WTC11 (cell line): ENCODE data around the gene CTIF. TPM values are rescaled to one million over a fixed set of nuclear protein-coding genes. Genes with fewer than 3 reads are reported as not detected.

Experiments used
- ATAC-seq: fragments of 200-7000 bp; cut with Tn5 transposase; 2 replicates; pipeline ENCODE4 v1.10.0; 2021; ENCODE audit warnings: mild to moderate bottlenecking, moderate library complexity
- CTCF ChIA-PET: fragments of 300-600 bp; sonication (Branson Sonifier 250); formaldehyde crosslinking; loops from one replicate; lab custom pipeline; 2021; ENCODE audit warnings: antibody characterized with exemption; lab: Charles Lee
- POLR2A ChIA-PET: fragments of 350-600 bp; sonication (Branson Sonifier 250); formaldehyde crosslinking; loops from one replicate; lab custom pipeline; 2021; ENCODE audit warnings: antibody characterized with exemption; lab: Charles Lee
- DNase-seq: peaks from one replicate; pipeline ENCODE4 v3.0.0; 2021; ENCODE audit warnings: low spot score
- H3K27ac Mint-ChIP-seq: 2 replicates; pipeline ENCODE4 v1.8.0; 2021; ENCODE audit warnings: mixed read lengths
- H3K27me3 Mint-ChIP-seq: 2 replicates; pipeline ENCODE4 v1.8.0; 2021; ENCODE audit warnings: low read depth, mild to moderate bottlenecking, moderate library complexity, mixed read lengths
- H3K36me3 Mint-ChIP-seq: 2 replicates; pipeline ENCODE4 v1.8.0; 2021; ENCODE audit warnings: mixed read lengths
- H3K4me1 Mint-ChIP-seq: 2 replicates; pipeline ENCODE4 v1.8.0; 2022; ENCODE audit warnings: mixed read lengths
- H3K4me3 Mint-ChIP-seq: 2 replicates; pipeline ENCODE4 v1.8.0; 2021; ENCODE audit warnings: mild to moderate bottlenecking, moderate library complexity, mixed read lengths
- H3K9me3 Mint-ChIP-seq: 2 replicates; pipeline ENCODE4 v1.8.0; 2021; ENCODE audit warnings: mixed read lengths
- ETV6 ChIP-seq: sonication (generic); formaldehyde crosslinking; IDR thresholded peaks from 2 replicates; pipeline ENCODE4 v1.8.1; 2022; ENCODE audit warnings: mild to moderate bottlenecking, missing genetic modification reagents
- IRF2 ChIP-seq: sonication (generic); formaldehyde crosslinking; IDR thresholded peaks from 2 replicates; pipeline ENCODE4 v1.8.0; 2022; ENCODE audit warnings: low read depth, missing genetic modification reagents, borderline replicate concordance
- JUN ChIP-seq: sonication (generic); formaldehyde crosslinking; IDR thresholded peaks from 2 replicates; pipeline ENCODE4 v1.8.0; 2023; ENCODE audit warnings: mild to moderate bottlenecking, missing genetic modification reagents
- MYBL2 ChIP-seq: sonication (generic); formaldehyde crosslinking; IDR thresholded peaks from 2 replicates; pipeline ENCODE4 v1.8.1; 2023; ENCODE audit warnings: mild to moderate bottlenecking, moderate library complexity, missing genetic modification reagents
- OVOL2 ChIP-seq: fragments of 250-450 bp; sonication (Bioruptor Pico); IDR thresholded peaks from 2 replicates; pipeline ENCODE4 v1.9.0; 2021; ENCODE audit warnings: mild to moderate bottlenecking, borderline replicate concordance
- RORB ChIP-seq: fragments of 250-450 bp; sonication (Bioruptor Pico); IDR thresholded peaks from 2 replicates; pipeline ENCODE4 v1.9.0; 2021; ENCODE audit warnings: mild to moderate bottlenecking
- SMAD3 ChIP-seq: sonication (generic); formaldehyde crosslinking; IDR thresholded peaks from 2 replicates; pipeline ENCODE4 v1.8.0; 2022; ENCODE audit warnings: missing genetic modification reagents, mild to moderate bottlenecking, borderline replicate concordance
- TEAD1 ChIP-seq: sonication (generic); formaldehyde crosslinking; IDR thresholded peaks from 2 replicates; pipeline ENCODE4 v1.8.0; 2022; ENCODE audit warnings: mild to moderate bottlenecking, missing genetic modification reagents
- TEAD4 ChIP-seq: sonication (generic); formaldehyde crosslinking; IDR thresholded peaks from 2 replicates; pipeline ENCODE4 v1.8.0; 2022; ENCODE audit warnings: mild to moderate bottlenecking, missing genetic modification reagents
- ZNF317 ChIP-seq: sonication (generic); formaldehyde crosslinking; IDR thresholded peaks from 2 replicates; pipeline ENCODE4 v1.8.1; 2023; ENCODE audit warnings: low read depth, mild to moderate bottlenecking, moderate library complexity, missing genetic modification reagents, borderline replicate concordance
- total RNA-seq: library from RNA; stranded (reverse); gene quantifications from 3 replicates; pipeline ENCODE4 v1.2.3, GENCODE V29; 2021
- TF ChIP-seq, protein P1 (sequence below): sonication (generic); formaldehyde crosslinking; IDR thresholded peaks from 2 replicates; pipeline ENCODE4 v1.8.0; 2022; ENCODE audit warnings: mild to moderate bottlenecking, missing genetic modification reagents
- TF ChIP-seq, protein P2 (sequence below): fragments of 200-600 bp; IDR thresholded peaks from 2 replicates; pipeline ENCODE4 v1.8.0; 2022; ENCODE audit warnings: antibody characterized with exemption
- TF ChIP-seq, protein P3 (sequence below): sonication (generic); formaldehyde crosslinking; IDR thresholded peaks from 2 replicates; pipeline ENCODE4 v1.8.1; 2022; ENCODE audit warnings: mild to moderate bottlenecking, missing genetic modification reagents, moderate library complexity, borderline replicate concordance
- TF ChIP-seq, protein P4 (sequence below): fragments of 250-450 bp; sonication (Bioruptor Pico); IDR thresholded peaks from 2 replicates; pipeline ENCODE4 v1.8.0; 2021; ENCODE audit warnings: mild to moderate bottlenecking
- TF ChIP-seq, protein P5 (sequence below): fragments of 250-450 bp; sonication (Bioruptor Pico); IDR thresholded peaks from 2 replicates; pipeline ENCODE4 v1.9.0; 2021; ENCODE audit warnings: moderate library complexity, mild to moderate bottlenecking, inconsistent platforms, borderline replicate concordance

The CTIF gene
- total RNA-seq, 1 experiment from 2014 or later: 28.5 TPM

DNA sequence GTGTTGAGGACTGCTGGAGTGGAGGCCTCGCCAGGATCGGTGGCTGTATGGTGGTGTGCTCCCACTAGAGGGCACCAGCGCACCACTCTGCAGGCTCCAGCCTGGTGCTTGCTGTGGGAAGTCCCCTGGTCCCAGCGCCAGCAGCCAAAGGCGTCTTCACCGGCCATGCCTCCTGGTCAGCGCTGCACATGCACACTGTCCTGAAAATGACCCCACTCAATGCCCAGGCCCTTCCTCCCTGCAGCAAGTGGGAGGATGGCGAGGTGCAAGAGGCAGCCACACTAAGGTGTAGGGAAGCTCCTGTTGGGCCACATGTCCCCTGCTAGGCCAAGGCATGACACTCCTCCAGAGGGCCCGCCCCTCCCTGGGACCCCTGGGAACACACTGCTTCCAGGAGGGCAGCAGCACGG is 136.5 kb downstream of the CTIF start:
- Mint-ChIP-seq H3K4me3 (no peak overlapping the region), H3K9me3 (peaks cover 12% of the 10 kb centered on the region), H3K4me1 (no peaks in the 10 kb centered on the region), H3K27me3 (no peaks in the 10 kb centered on the region), H3K36me3 (peaks cover 13% of the 10 kb centered on the region), H3K27ac (no peak overlapping the region)
- DNase-seq: peak; percentile 92
- no peak for TF ChIP-seq OVOL2 (CRISPR knock-in tag)
- TF ChIP-seq, protein P1, sequence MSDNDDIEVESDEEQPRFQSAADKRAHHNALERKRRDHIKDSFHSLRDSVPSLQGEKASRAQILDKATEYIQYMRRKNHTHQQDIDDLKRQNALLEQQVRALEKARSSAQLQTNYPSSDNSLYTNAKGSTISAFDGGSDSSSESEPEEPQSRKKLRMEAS: peak; percentile 60
- TF ChIP-seq, protein P2, sequence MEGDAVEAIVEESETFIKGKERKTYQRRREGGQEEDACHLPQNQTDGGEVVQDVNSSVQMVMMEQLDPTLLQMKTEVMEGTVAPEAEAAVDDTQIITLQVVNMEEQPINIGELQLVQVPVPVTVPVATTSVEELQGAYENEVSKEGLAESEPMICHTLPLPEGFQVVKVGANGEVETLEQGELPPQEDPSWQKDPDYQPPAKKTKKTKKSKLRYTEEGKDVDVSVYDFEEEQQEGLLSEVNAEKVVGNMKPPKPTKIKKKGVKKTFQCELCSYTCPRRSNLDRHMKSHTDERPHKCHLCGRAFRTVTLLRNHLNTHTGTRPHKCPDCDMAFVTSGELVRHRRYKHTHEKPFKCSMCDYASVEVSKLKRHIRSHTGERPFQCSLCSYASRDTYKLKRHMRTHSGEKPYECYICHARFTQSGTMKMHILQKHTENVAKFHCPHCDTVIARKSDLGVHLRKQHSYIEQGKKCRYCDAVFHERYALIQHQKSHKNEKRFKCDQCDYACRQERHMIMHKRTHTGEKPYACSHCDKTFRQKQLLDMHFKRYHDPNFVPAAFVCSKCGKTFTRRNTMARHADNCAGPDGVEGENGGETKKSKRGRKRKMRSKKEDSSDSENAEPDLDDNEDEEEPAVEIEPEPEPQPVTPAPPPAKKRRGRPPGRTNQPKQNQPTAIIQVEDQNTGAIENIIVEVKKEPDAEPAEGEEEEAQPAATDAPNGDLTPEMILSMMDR: peak; percentile 88
- 0 out of 2 replicates have a peak, but pooled peaks have one; percentile 43 for TF ChIP-seq ETV6 (CRISPR knock-in tag)
- TF ChIP-seq, protein P3, sequence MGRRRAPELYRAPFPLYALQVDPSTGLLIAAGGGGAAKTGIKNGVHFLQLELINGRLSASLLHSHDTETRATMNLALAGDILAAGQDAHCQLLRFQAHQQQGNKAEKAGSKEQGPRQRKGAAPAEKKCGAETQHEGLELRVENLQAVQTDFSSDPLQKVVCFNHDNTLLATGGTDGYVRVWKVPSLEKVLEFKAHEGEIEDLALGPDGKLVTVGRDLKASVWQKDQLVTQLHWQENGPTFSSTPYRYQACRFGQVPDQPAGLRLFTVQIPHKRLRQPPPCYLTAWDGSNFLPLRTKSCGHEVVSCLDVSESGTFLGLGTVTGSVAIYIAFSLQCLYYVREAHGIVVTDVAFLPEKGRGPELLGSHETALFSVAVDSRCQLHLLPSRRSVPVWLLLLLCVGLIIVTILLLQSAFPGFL (CRISPR knock-in tag): no peak
- ATAC-seq: peak; percentile 94
- POLR2A ChIA-PET: no interaction called here
- CTCF ChIA-PET: interaction anchor here (0.7 to 2.5 kb wide), 3 partner anchors 60 to 563 kb away, joined by 3 to 11 read pairs (median 4); no protein-coding TSS in a partner anchor

DNA sequence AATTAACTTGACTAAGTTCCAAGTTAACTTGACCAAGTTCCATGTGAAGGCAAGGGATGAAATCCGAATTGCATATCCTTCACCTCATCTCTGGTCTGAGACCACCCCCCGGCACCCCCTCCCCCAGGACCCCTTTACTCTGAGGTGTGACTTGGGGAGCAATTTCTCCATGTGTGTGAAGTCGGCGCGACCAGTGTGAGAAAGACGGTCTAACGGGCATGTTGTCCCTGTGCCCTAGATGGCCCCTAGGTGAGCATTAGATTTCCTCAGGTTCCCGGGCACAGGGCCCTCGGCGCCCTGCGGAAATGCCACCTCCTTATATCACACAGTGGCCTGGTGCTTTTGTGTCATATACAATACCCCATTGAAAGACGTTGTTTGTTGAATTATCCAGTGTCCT is 137.1 kb downstream of the CTIF start:
- Mint-ChIP-seq H3K36me3 (peaks cover 9% of the 10 kb centered on the region), H3K27me3 (no peaks in the 10 kb centered on the region), H3K27ac (no peak overlapping the region), H3K4me1 (no peaks in the 10 kb centered on the region), H3K4me3 (no peak overlapping the region), H3K9me3 (peaks cover 9% of the 10 kb centered on the region)
- TF ChIP-seq, protein P4, sequence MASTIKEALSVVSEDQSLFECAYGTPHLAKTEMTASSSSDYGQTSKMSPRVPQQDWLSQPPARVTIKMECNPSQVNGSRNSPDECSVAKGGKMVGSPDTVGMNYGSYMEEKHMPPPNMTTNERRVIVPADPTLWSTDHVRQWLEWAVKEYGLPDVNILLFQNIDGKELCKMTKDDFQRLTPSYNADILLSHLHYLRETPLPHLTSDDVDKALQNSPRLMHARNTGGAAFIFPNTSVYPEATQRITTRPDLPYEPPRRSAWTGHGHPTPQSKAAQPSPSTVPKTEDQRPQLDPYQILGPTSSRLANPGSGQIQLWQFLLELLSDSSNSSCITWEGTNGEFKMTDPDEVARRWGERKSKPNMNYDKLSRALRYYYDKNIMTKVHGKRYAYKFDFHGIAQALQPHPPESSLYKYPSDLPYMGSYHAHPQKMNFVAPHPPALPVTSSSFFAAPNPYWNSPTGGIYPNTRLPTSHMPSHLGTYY: no peak
- no peak for TF ChIP-seq JUN (CRISPR knock-in tag)
- no peak for TF ChIP-seq SMAD3 (CRISPR knock-in tag)
- no peak for TF ChIP-seq MYBL2 (CRISPR knock-in tag)
- TF ChIP-seq TEAD4 (CRISPR knock-in tag): no peak
- TF ChIP-seq RORB (CRISPR knock-in tag): no peak
- no peak for TF ChIP-seq ZNF317
- no peak for ATAC-seq
- DNase-seq: no peak
- CTCF ChIA-PET: interaction anchor here (1.0 kb wide), 1 partner anchor 503 kb away, joined by 4 read pairs; no protein-coding TSS in a partner anchor
- POLR2A ChIA-PET: no interaction called here

DNA sequence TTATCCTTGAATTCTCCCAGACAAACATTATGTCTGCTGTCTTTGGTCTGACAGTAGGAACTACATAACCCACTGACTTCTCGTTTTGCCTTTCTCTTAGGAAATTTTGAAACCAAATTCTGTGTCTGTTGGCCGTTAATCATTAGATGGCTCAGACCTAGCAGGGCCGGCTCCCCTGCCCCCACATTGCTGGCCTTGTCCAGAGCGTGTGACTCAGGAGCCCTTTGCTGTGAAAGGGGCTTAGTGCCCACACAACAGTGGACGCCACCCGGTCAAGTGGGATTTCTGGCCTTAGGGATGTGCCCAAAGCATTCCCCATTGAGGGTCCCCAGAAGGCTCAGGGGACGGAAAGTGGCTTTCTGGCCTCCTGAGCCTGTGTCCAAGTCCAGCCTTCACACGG is 137.5 kb downstream of the CTIF start:
- DNase-seq (no peak), ATAC-seq (no peak)
- Mint-ChIP-seq H3K36me3 (peaks cover 5% of the 10 kb centered on the region), H3K27ac (no peak overlapping the region), H3K4me3 (no peak overlapping the region), H3K9me3 (peaks cover 5% of the 10 kb centered on the region), H3K4me1 (no peaks in the 10 kb centered on the region), H3K27me3 (no peaks in the 10 kb centered on the region)
- ChIA-PET POLR2A (no interaction called here), CTCF (interaction anchor here (0.6 to 1.0 kb wide), 6 partner anchors 12 to 562 kb away, joined by 3 to 6 read pairs (median 4); no protein-coding TSS in a partner anchor)
- no peak for TF ChIP-seq IRF2
- TF ChIP-seq, protein P5, sequence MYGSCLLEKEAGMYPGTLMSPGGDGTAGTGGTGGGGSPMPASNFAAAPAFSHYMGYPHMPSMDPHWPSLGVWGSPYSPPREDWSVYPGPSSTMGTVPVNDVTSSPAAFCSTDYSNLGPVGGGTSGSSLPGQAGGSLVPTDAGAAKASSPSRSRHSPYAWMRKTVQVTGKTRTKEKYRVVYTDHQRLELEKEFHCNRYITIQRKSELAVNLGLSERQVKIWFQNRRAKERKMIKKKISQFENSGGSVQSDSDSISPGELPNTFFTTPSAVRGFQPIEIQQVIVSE (CRISPR knock-in tag): no peak
- TF ChIP-seq TEAD1: no peak
